PC-3 (cell line): ENCODE data around the gene METTL26. TPM values are rescaled to one million over a fixed set of nuclear protein-coding genes. Genes with fewer than 3 reads are reported as not detected.

Source experiments
- ATAC-seq: fragments of 200-7000 bp; cut with Tn5 transposase; 2 replicates; pipeline ENCODE4 v1.9.1; 2020; ENCODE audit warnings: mild to moderate bottlenecking, moderate library complexity
- BruUV-seq: library from RNA; stranded (reverse); fragments of 400-500 nt; replicated peaks from 2 replicates; lab custom pipeline; 2021; lab: Mats Ljungman, UMichigan
- CTCF ChIA-PET: fragments of 300-600 bp; sonication (Branson Sonifier 250); formaldehyde crosslinking; loops from one replicate; lab custom pipeline; 2022; ENCODE audit warnings: antibody characterized with exemption; lab: Charles Lee
- POLR2A ChIA-PET: fragments of 300-600 bp; sonication (Branson Sonifier 250); formaldehyde crosslinking; loops from one replicate; lab custom pipeline; 2022; ENCODE audit warnings: antibody characterized with exemption; ENCODE audit not compliant: unreplicated experiment; lab: Charles Lee
- DNase-seq: peaks from one replicate; pipeline ENCODE4 v3.0.0-alpha.2; 2015
- H2AFZ ChIP-seq: fragments of 300-600 bp; sonication (generic); 2 replicates; pipeline ENCODE4 v1.6.0; 2016; ENCODE audit warnings: antibody characterized with exemption, low read length
- H3F3A ChIP-seq: fragments of 300-600 bp; sonication (generic); one replicate; pipeline ENCODE4 v1.6.0; 2017; ENCODE audit warnings: antibody characterized with exemption, low read length, control low read depth, mild to moderate bottlenecking; ENCODE audit not compliant: unreplicated experiment
- H3K27ac ChIP-seq: fragments of 300-600 bp; sonication (generic); 2 replicates; pipeline ENCODE4 v1.5.1; 2016; ENCODE audit warnings: mild to moderate bottlenecking, low read length
- H3K27me3 ChIP-seq: fragments of 300-600 bp; sonication (generic); 2 replicates; pipeline ENCODE4 v1.6.1; 2016; ENCODE audit warnings: low read length, mixed read lengths
- H3K36me3 ChIP-seq: fragments of 300-600 bp; sonication (generic); 2 replicates; pipeline ENCODE4 v1.6.1; 2016; ENCODE audit warnings: low read depth, mixed run types, low read length, mixed read lengths
- H3K4me1 ChIP-seq: fragments of 300-600 bp; sonication (generic); 2 replicates; pipeline ENCODE4 v1.5.1; 2016; ENCODE audit warnings: low read length; ENCODE audit not compliant: insufficient read depth
- H3K4me2 ChIP-seq: fragments of 300-600 bp; sonication (generic); 2 replicates; pipeline ENCODE4 v1.6.0; 2016; ENCODE audit warnings: low read length
- H3K4me3 ChIP-seq: fragments of 300-600 bp; sonication (generic); 2 replicates; pipeline ENCODE4 v1.5.1; 2016; ENCODE audit warnings: mild to moderate bottlenecking, low read length, mixed read lengths
- H3K79me2 ChIP-seq: fragments of 300-600 bp; sonication (generic); 2 replicates; pipeline ENCODE4 v1.6.1; 2017; ENCODE audit warnings: low read length, mixed read lengths
- H3K9ac ChIP-seq: fragments of 300-600 bp; sonication (generic); 2 replicates; pipeline ENCODE4 v1.6.0; 2016; ENCODE audit warnings: mild to moderate bottlenecking, low read length
- H3K9me2 ChIP-seq: fragments of 300-600 bp; sonication (generic); replicated peaks from 2 replicates; pipeline ENCODE4 v1.6.1; 2016; ENCODE audit warnings: mixed run types, low read length, mixed read lengths
- H3K9me3 ChIP-seq: fragments of 300-600 bp; sonication (generic); 2 replicates; pipeline ENCODE4 v1.6.1; 2016; ENCODE audit warnings: low read length, mixed read lengths
- H4K20me1 ChIP-seq: fragments of 300-600 bp; sonication (generic); 2 replicates; pipeline ENCODE4 v1.6.1; 2016; ENCODE audit warnings: low read length, mixed read lengths
- EZH2 ChIP-seq: fragments of 300-600 bp; sonication (generic); IDR thresholded peaks from one replicate; pipeline ENCODE4 v1.6.1; 2017; ENCODE audit warnings: antibody characterized with exemption, mild to moderate bottlenecking, low read length; ENCODE audit not compliant: unreplicated experiment
- EZH2phosphoT487 ChIP-seq: fragments of 300-600 bp; sonication (generic); IDR thresholded peaks from 2 replicates; pipeline ENCODE4 v1.6.1; 2018; ENCODE audit warnings: mild to moderate bottlenecking, antibody characterized with exemption, low read length, borderline replicate concordance
- intact Hi-C: fragments of 100-400 bp; cut with micrococcal nuclease; formaldehyde crosslinking; loops from 2 replicates; pipeline ENCODE4 v1.9.0; 2023
- total RNA-seq: library from RNA; depleted of rRNA; stranded (reverse); fragments of >200 nt; gene quantifications from 2 replicates; pipeline ENCODE4 v1.2.3, GENCODE V29; 2014
- TF ChIP-seq, protein P1 (sequence below): fragments of 300-600 bp; sonication (generic); conservative IDR thresholded peaks from 2 replicates; pipeline ENCODE4 v1.5.1; 2017; ENCODE audit warnings: antibody characterized with exemption, low read depth, mild to moderate bottlenecking, low read length

METTL26 gene
- total RNA-seq, 1 experiment from 2014 or later: 179 TPM

DNA sequence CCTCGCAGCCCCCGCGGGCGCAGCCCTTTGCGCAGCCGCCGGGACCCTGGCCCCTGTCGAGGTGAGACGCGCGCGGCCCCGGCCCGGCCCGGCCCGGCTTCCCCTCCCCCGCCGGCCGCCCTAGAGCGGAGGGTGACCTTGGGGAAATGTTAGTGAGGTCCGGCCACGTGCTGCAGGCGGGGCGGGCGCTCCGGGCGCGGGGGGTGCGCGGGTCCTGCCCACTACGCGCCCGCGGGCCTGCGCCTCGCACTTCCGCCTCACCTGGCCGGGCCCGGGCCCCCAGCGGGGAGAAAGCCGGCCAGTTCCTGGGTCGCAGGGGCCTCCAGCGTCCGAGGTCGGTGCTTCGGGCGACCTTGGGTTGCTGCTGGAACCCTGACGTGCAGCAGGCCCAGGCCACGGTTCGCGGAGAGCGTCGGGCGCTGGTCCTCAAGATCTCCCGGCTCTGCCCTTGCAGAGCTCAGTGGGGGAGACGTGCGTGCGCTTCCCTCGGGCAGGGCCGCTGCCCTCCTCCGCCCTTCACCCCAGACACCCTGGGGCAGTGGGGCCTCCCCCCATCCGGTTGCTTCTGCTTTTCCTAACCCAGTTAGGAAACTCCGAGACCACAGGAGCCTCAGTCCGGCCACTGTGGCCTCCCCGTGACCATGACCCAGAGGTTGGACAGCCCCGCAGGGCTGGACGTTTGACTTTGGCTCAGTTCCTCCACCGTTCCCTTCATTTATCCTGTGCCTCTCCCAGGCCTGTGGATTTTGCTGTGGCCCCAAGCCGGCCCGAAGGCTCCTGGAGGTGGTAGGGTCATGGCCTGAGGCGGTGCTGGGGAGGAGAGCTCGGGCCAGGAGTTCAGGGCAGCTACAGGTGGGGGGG is 6.3 kb upstream of the METTL26 start:
- H3K9ac ChIP-seq: peak overlapping the region; percentile 67
- no peaks in the 10 kb centered on the region for H3F3A ChIP-seq
- peak overlapping the region; percentile 74; the same call in 1 of the 2 replicates for H2AFZ ChIP-seq
- H3K9me3 ChIP-seq: no peaks in the 10 kb centered on the region
- DNase-seq: peak; percentile 26
- H3K27ac ChIP-seq: peak overlapping the region; percentile 29
- TF ChIP-seq, protein P1, sequence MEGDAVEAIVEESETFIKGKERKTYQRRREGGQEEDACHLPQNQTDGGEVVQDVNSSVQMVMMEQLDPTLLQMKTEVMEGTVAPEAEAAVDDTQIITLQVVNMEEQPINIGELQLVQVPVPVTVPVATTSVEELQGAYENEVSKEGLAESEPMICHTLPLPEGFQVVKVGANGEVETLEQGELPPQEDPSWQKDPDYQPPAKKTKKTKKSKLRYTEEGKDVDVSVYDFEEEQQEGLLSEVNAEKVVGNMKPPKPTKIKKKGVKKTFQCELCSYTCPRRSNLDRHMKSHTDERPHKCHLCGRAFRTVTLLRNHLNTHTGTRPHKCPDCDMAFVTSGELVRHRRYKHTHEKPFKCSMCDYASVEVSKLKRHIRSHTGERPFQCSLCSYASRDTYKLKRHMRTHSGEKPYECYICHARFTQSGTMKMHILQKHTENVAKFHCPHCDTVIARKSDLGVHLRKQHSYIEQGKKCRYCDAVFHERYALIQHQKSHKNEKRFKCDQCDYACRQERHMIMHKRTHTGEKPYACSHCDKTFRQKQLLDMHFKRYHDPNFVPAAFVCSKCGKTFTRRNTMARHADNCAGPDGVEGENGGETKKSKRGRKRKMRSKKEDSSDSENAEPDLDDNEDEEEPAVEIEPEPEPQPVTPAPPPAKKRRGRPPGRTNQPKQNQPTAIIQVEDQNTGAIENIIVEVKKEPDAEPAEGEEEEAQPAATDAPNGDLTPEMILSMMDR: no peak
- TF ChIP-seq EZH2phosphoT487: no peak
- TF ChIP-seq EZH2: no peak
- H3K36me3 ChIP-seq: no peaks in the 10 kb centered on the region
- no peaks in the 10 kb centered on the region for H3K9me2 ChIP-seq
- peak; percentile 30 for ATAC-seq
- H3K4me1 ChIP-seq: peaks cover 32% of the 10 kb centered on the region
- peak overlapping the region; percentile 81 for H3K4me3 ChIP-seq
- H3K27me3 ChIP-seq: no peaks in the 10 kb centered on the region
- peaks cover 42% of the 10 kb centered on the region for H3K79me2 ChIP-seq
- ChIA-PET POLR2A (no interaction called here), CTCF (interaction anchor here (0.6 kb wide), 1 partner anchor 8 kb away, joined by 3 read pairs; no protein-coding TSS in a partner anchor)
- BruUV-seq: no TSS peak
- intact Hi-C loops: no loop called here
- H3K4me2 ChIP-seq: peak overlapping the region; percentile 93
- H4K20me1 ChIP-seq: no peaks in the 10 kb centered on the region

DNA sequence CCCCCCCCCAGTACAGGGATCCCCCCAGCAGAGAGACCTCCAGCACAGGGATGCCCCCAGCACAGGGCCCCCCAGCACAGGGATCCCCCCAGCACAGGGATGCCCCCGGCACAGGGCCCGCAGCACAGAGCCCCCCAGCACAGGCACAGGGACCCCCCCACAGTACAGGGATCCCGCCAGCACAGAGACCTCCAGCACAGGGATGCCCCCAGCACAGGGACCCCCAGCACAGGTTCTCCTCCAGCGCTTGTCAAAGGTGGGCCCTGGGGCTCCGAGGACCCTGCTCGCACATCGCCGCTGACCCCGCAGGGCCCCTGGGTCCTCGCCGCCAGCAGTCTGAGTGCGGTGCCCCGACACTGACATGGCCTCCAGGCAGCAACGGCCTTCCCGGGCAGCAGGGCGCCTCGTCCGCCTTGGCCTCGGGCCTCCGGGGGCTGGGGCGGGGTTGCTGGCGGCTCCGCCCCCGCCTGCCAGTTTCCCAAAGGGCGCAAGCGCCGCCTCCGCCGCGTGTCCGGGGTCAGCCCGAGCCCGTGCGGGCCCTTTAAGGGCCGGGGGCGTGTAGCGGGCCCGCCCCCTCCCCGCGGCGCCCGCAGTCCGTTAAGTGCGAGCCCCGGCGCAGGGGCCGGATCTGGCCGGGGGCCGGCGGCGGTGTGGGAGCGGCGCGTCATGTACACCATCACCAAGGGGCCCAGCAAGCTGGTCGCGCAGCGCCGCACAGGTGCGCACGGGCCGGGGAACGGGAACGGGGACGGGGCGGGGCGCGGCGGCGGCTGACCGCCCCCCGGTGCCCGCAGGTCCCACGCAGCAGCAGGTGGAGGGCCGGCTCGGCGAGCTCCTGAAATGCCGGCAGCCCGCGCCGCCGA is 5.5 kb upstream of the METTL26 start, which contains the start of gene MCRIP2:
TSS of gene MCRIP2 (plus strand) at position 503 of the 863 bp plus-strand sequence. CDS start at position 667, 164 bp downstream.
- peak; percentile 80 for DNase-seq
- peak within 1 kb of the TSS; percentile 29 for H3K27ac ChIP-seq
- H3K27me3 ChIP-seq: no peaks in the 10 kb centered on the region
- H3K4me2 ChIP-seq: peak within 1 kb of the TSS; percentile 93
- no peaks in the 10 kb centered on the region for H3F3A ChIP-seq
- H3K36me3 ChIP-seq: no peaks in the 10 kb centered on the region
- peaks cover 40% of the 10 kb centered on the region for H3K79me2 ChIP-seq
- no peaks in the 10 kb centered on the region for H3K9me3 ChIP-seq
- ChIA-PET CTCF (no interaction called here), POLR2A (no interaction called here)
- TF ChIP-seq, protein P1: no peak
- TF ChIP-seq EZH2 (no peak), EZH2phosphoT487 (no peak)
- H2AFZ ChIP-seq: peak within 1 kb of the TSS; percentile 74
- peak within 1 kb of the TSS; percentile 81 for H3K4me3 ChIP-seq
- intact Hi-C loops: no loop called here
- peak within 1 kb of the TSS; percentile 67 for H3K9ac ChIP-seq
- no peaks in the 10 kb centered on the region for H4K20me1 ChIP-seq
- H3K9me2 ChIP-seq: no peaks in the 10 kb centered on the region
- H3K4me1 ChIP-seq: peaks cover 34% of the 10 kb centered on the region
- peak; percentile 58 for ATAC-seq
- no TSS peak for BruUV-seq
